A204.1 (cell line): Measurements from ENCODE around the gene NR4A1.

ENCODE experiments used
- FAIRE-seq: peaks from 2 replicates; lab custom pipeline; 2012; peaks lifted over from hg19 to GRCh38; lab: Jason Lieb, UNC

NR4A1 gene

GRCh38 chr12:52018433-52019112 lies 32.7 kb upstream of the NR4A1 start:
- no peak for FAIRE-seq

GRCh38 chr12:52019113-52019770 lies 32.0 kb upstream of the NR4A1 start:
- no peak for FAIRE-seq

DNA sequence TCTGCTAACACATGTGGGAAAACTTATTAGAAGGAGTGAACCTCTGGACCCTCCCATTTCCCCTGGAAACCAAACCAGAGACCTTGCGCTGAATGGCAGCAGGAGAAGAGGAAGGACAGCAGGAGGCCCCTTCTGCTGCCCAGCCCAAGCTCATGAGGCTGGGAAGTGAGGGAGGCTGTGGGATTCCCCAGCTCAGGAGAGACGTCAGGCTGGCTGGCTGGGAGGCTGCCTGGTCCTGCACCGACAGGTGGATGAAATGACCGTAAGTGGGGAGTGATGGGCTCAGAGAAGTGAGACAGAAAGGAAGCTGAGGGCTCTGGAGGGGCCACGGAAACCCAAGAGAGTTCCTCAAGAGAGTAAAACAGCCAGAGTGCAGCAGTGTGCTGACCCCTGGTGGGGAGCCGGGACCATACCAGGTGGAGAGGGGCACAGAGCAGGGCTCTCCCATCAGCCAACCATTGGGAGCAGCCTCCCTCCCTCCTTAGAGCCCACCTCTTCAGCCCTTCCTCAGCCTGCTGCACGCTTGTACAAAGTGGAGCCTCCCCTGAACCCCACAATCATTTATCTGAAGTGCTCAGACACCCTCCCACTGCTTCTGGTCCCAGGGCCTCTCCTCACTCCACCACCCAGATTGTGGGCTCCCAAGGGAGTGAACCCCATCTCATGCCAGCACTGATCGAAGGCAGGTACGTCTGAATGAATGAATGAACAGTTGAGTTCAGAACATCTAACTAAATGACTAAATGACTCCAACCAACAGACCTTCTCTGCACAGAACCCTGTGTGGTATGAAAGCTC lies 30.5 kb upstream of the NR4A1 start:
- no peak for FAIRE-seq

GRCh38 chr12:52022841-52023181 lies 28.4 kb upstream of the NR4A1 start:
- FAIRE-seq, result no peak

DNA sequence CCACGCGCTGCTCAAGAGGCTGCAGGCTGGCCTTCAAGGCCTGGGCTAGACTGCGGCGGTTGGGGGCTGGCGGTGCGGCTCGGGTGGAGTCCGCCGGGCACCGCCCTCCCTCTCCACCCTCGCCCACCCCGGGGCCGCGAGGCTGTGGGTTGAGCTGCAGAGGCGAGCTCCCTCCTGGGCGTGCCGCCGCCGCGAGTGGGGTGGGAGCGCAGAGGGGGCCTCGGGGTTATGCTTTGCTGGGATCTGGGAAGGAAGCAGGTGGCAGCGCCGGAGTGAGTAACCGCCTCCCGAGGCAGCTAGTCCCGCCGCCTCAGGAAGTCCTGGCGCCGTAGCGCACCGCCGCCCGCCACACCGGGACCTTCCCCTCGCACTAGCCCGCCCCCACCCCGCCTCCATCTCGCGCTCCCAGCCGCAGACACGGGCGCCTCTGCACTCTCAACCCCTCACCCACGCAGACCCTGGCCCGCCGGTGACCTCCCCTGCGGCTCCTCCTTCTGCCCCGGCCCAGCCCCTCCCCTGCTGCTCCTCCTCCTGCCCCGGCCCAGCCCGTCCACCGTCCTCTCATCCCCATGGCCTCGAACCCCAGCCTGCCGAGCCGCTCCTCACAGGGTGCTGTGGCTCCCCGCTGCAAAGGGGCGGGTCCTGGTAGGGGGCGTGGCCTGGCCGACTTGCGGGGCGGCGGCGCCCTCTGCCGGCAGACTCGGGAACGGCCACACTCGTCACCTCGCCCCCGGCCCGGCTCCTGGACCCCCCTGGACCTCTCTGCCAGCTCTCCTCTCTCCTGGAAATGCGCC lies 27.9 kb upstream of the NR4A1 start:
- FAIRE-seq, result no peak

GRCh38 chr12:52023976-52024688 lies 27.1 kb upstream of the NR4A1 start:
- no peak for FAIRE-seq

DNA sequence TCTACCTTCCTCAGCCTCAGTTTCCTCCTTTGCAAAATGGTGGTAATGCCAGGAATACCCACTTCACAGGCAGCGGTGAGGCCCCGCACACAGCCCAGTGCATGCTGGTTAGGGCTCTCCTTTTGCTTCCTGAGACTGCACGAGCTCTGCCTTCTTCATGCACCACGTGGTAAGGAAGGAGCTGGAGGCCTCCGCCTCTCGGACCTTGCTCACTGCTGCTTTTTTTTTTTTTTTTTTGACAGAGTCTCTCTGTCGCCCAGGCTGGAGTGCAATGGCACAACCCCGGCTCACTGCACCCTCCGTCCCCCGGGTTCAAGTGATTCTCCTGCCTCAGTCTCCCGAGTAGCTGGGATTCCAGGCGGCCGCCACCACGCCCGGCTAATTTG lies 26.4 kb upstream of the NR4A1 start:
- FAIRE-seq, result no peak

- FAIRE-seq, result no peak
These were observed 25.0 kb upstream of the NR4A1 start for GRCh38 chr12:52026263-52026662.

DNA sequence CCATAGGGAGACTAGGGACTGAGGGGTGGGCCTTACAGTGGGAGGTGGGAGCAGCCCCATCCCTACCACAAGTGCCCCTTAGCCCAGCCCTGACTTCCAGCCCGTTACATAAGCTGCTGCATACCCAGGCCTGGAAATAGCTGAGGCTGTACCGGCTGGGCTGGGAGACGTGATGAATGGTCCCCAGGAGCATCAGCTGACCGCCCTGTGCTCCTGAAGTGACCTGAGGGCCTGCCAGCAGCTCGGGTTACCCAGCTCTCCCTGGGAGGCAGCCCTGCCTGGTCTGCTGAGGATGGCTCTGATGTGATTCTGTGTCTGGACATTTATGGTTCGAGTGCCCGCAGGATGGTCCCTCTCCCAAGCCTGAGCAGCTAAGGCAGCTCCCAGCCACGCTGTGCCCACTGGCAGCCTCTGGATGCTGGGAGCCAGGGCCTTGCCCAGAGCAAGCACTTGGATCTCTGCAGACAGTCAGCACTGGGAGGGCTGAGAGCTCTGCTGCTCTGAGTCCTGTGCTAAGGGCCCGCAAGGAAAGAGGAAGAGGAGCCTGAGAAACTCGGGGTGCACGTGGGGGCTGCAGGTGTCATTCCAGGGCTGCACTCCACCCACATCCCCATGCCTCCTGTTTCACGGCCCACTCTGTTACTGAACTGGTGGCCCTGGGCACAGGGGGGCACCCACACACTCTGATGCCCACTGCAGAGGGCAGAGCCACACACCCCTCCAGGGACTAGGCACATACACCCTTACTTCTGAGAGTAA lies 24.0 kb upstream of the NR4A1 start:
- FAIRE-seq, result no peak

DNA sequence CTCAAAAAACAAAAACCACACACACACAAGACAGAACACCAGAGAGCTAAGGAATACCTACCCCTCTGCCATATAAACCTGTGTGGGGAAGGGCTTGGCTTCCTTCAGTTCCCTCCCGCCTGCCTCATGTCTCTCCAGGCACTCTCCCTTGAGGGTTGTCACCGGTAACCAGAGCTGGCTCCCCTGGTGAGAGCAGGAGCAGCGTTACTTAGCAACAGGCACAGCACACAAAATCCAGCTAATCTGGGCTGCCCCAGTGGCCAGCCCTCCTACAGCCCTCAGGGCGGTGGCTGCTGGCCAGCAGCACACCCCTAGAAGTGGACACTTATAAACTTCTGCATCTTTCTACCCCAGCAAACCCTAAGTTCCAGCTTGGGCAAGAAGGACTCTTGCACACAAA lies 21.6 kb upstream of the NR4A1 start:
- no peak for FAIRE-seq

- no peak for FAIRE-seq
These were observed 18.8 kb upstream of the NR4A1 start for GRCh38 chr12:52032446-52032803.

GRCh38 chr12:52032804-52033445 lies 18.3 kb upstream of the NR4A1 start:
- peak; percentile 69 for FAIRE-seq

- no peak for FAIRE-seq
These were observed 17.6 kb upstream of the NR4A1 start for GRCh38 chr12:52033446-52034140.

- no peak for FAIRE-seq
These were observed 16.1 kb upstream of the NR4A1 start for GRCh38 chr12:52035190-52035589.

GRCh38 chr12:52035926-52036325 lies 15.3 kb upstream of the NR4A1 start:
- FAIRE-seq, result no peak

- no peak for FAIRE-seq
These were observed 14.6 kb upstream of the NR4A1 start for GRCh38 chr12:52036587-52037171.

- FAIRE-seq, result no peak
These were observed 13.9 kb upstream of the NR4A1 start for GRCh38 chr12:52037248-52037861.

DNA sequence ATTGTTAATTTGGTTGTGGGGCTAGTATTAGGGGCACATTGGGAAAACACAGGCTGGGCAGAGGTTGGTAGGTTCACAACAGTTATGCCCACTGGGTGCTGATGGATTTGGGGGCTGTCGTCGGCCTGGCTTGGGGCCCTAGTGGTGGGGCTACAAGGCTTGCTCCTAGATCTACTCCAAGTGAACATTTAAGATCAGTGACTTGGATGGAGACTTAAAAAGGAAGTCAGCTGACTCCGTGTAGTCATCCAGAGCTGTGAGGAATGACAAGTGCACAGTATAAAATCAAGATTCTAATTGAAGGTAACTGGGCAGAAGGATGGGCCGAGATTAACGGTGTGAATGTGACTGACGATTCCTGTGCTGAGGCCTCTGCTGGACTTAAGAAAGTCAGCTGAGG lies 12.8 kb upstream of the NR4A1 start:
- no peak for FAIRE-seq

GRCh38 chr12:52041035-52041434 lies 10.2 kb upstream of the NR4A1 start:
- no peak for FAIRE-seq
